ENCODE data around the gene ACAD8.

Gene ACAD8

GRCh38 chr11:134312223-134312622 lies 58.9 kb downstream of the ACAD8 start:
- H3K18ac ChIP-seq (ENCODE audit: low read length), result no peak overlapping the region
- H3K23ac ChIP-seq (ENCODE audit: low read length), result no peak overlapping the region
- H3K27ac ChIP-seq (ENCODE audit: low read depth, low read length), result no peak overlapping the region
- H3K56ac ChIP-seq (ENCODE audit: low read length), result no peak overlapping the region
- no peak overlapping the region for H2BK5ac ChIP-seq (ENCODE audit: low read length)
- no peaks in the 10 kb centered on the region for H3K79me2 ChIP-seq (ENCODE audit: control insufficient read depth, insufficient read depth, low read length)
- H3K36me3 ChIP-seq (ENCODE audit: control insufficient read depth, insufficient read depth, low read length), result no peaks in the 10 kb centered on the region
- no peak overlapping the region for H4K8ac ChIP-seq (ENCODE audit: low read depth, low read length)
- H4K5ac ChIP-seq (ENCODE audit: low read length), result no peak overlapping the region
- no peaks in the 10 kb centered on the region for H3K27me3 ChIP-seq (ENCODE audit: insufficient read depth, low read length, poor library complexity)
- H2BK15ac ChIP-seq (replicated peaks; ENCODE audit: low read depth), result no peak overlapping the region
- H3K4me3 ChIP-seq (ENCODE audit: low read length), result no peak overlapping the region
- H3K4ac ChIP-seq (ENCODE audit: low read depth, low read length), result no peak overlapping the region
- no peaks in the 10 kb centered on the region for H3K4me1 ChIP-seq (ENCODE audit: control insufficient read depth, low read depth, low read length)
- whole genome bisulfite sequencing (ENCODE audit: extremely low coverage, insufficient coverage, low lambda C conversion rate), result no CpG with 5 or more reads among the region's 12 CpGs
- H2BK120ac ChIP-seq (ENCODE audit: low read depth, low read length), result no peak overlapping the region
- H3K79me1 ChIP-seq (ENCODE audit: low read length), result no peaks in the 10 kb centered on the region
- no peak for DNase-seq
- no peak overlapping the region for H2AK5ac ChIP-seq (ENCODE audit: low read length)
- no peak overlapping the region for H3K4me2 ChIP-seq (ENCODE audit: low read length)
- H3K9ac ChIP-seq (ENCODE audit: low read length), result no peak overlapping the region

- no peak overlapping the region for H2BK120ac ChIP-seq (ENCODE audit: low read depth, low read length)
- no peak overlapping the region for H3K9ac ChIP-seq (ENCODE audit: low read length)
- no peak overlapping the region for H3K23ac ChIP-seq (ENCODE audit: low read length)
- H3K4me2 ChIP-seq (ENCODE audit: low read length), result no peak overlapping the region
- H3K36me3 ChIP-seq (ENCODE audit: control insufficient read depth, insufficient read depth, low read length), result no peaks in the 10 kb centered on the region
- H2AK5ac ChIP-seq (ENCODE audit: low read length), result no peak overlapping the region
- H3K27ac ChIP-seq (ENCODE audit: low read depth, low read length), result no peak overlapping the region
- H3K27me3 ChIP-seq (ENCODE audit: insufficient read depth, low read length, poor library complexity), result no peaks in the 10 kb centered on the region
- H2BK5ac ChIP-seq (ENCODE audit: low read length), result no peak overlapping the region
- H4K5ac ChIP-seq (ENCODE audit: low read length), result no peak overlapping the region
- no peak overlapping the region for H3K4me3 ChIP-seq (ENCODE audit: low read length)
- H3K4ac ChIP-seq (ENCODE audit: low read depth, low read length), result no peak overlapping the region
- no peak overlapping the region for H4K8ac ChIP-seq (ENCODE audit: low read depth, low read length)
- DNase-seq, result no peak
- H3K18ac ChIP-seq (ENCODE audit: low read length), result no peak overlapping the region
- no peaks in the 10 kb centered on the region for H3K79me2 ChIP-seq (ENCODE audit: control insufficient read depth, insufficient read depth, low read length)
- no peak overlapping the region for H3K56ac ChIP-seq (ENCODE audit: low read length)
- H3K4me1 ChIP-seq (ENCODE audit: control insufficient read depth, low read depth, low read length), result no peaks in the 10 kb centered on the region
- no CpG with 5 or more reads among the region's 5 CpGs for WGBS (ENCODE audit: extremely low coverage, insufficient coverage, low lambda C conversion rate)
- H2BK15ac ChIP-seq (replicated peaks; ENCODE audit: low read depth), result no peak overlapping the region
- H3K79me1 ChIP-seq (ENCODE audit: low read length), result no peaks in the 10 kb centered on the region
These were observed 59.4 kb downstream of the ACAD8 start for GRCh38 chr11:134312807-134313206.

GRCh38 chr11:134313379-134313778 lies 60.0 kb downstream of the ACAD8 start:
- Histone ChIP-seq H3K4ac (ENCODE audit: low read depth, low read length) (no peak overlapping the region), H3K79me1 (ENCODE audit: low read length) (no peaks in the 10 kb centered on the region), H3K4me1 (ENCODE audit: control insufficient read depth, low read depth, low read length) (no peaks in the 10 kb centered on the region), H3K36me3 (ENCODE audit: control insufficient read depth, insufficient read depth, low read length) (no peaks in the 10 kb centered on the region), H4K5ac (ENCODE audit: low read length) (no peak overlapping the region), H3K18ac (ENCODE audit: low read length) (no peak overlapping the region), H3K23ac (ENCODE audit: low read length) (no peak overlapping the region), H4K8ac (ENCODE audit: low read depth, low read length) (no peak overlapping the region), H3K4me2 (ENCODE audit: low read length) (no peak overlapping the region), H2BK5ac (ENCODE audit: low read length) (no peak overlapping the region), H3K56ac (ENCODE audit: low read length) (no peak overlapping the region), H2AK5ac (ENCODE audit: low read length) (no peak overlapping the region), H2BK120ac (ENCODE audit: low read depth, low read length) (no peak overlapping the region), H2BK15ac (replicated peaks; ENCODE audit: low read depth) (no peak overlapping the region), H3K4me3 (ENCODE audit: low read length) (no peak overlapping the region), H3K27me3 (ENCODE audit: insufficient read depth, low read length, poor library complexity) (no peaks in the 10 kb centered on the region), H3K27ac (ENCODE audit: low read depth, low read length) (no peak overlapping the region), H3K9ac (ENCODE audit: low read length) (no peak overlapping the region), H3K79me2 (ENCODE audit: control insufficient read depth, insufficient read depth, low read length) (no peaks in the 10 kb centered on the region)
- no peak for DNase-seq
- no CpG with 5 or more reads among the region's 10 CpGs for WGBS (ENCODE audit: extremely low coverage, insufficient coverage, low lambda C conversion rate)

- no peak overlapping the region for H3K23ac ChIP-seq (ENCODE audit: low read length)
- H4K5ac ChIP-seq (ENCODE audit: low read length), result no peak overlapping the region
- no peak for DNase-seq
- no peak overlapping the region for H2BK120ac ChIP-seq (ENCODE audit: low read depth, low read length)
- H3K27me3 ChIP-seq (ENCODE audit: insufficient read depth, low read length, poor library complexity), result no peaks in the 10 kb centered on the region
- no peak overlapping the region for H3K4me2 ChIP-seq (ENCODE audit: low read length)
- WGBS (ENCODE audit: extremely low coverage, insufficient coverage, low lambda C conversion rate), result no CpG with 5 or more reads among the region's 9 CpGs
- no peak overlapping the region for H3K56ac ChIP-seq (ENCODE audit: low read length)
- no peaks in the 10 kb centered on the region for H3K79me1 ChIP-seq (ENCODE audit: low read length)
- H3K79me2 ChIP-seq (ENCODE audit: control insufficient read depth, insufficient read depth, low read length), result no peaks in the 10 kb centered on the region
- no peak overlapping the region for H3K27ac ChIP-seq (ENCODE audit: low read depth, low read length)
- no peak overlapping the region for H3K9ac ChIP-seq (ENCODE audit: low read length)
- H3K18ac ChIP-seq (ENCODE audit: low read length), result no peak overlapping the region
- no peaks in the 10 kb centered on the region for H3K36me3 ChIP-seq (ENCODE audit: control insufficient read depth, insufficient read depth, low read length)
- no peak overlapping the region for H2BK5ac ChIP-seq (ENCODE audit: low read length)
- no peak overlapping the region for H2BK15ac ChIP-seq (replicated peaks; ENCODE audit: low read depth)
- H4K8ac ChIP-seq (ENCODE audit: low read depth, low read length), result no peak overlapping the region
- H3K4me3 ChIP-seq (ENCODE audit: low read length), result no peak overlapping the region
- H3K4ac ChIP-seq (ENCODE audit: low read depth, low read length), result no peak overlapping the region
- H2AK5ac ChIP-seq (ENCODE audit: low read length), result no peak overlapping the region
- H3K4me1 ChIP-seq (ENCODE audit: control insufficient read depth, low read depth, low read length), result no peaks in the 10 kb centered on the region
These were observed 60.6 kb downstream of the ACAD8 start for GRCh38 chr11:134313821-134314607.

All from mesendoderm (in vitro differentiated cells).